Stimulated activated CD4-positive, alpha-beta T cell treated with anti-CD3 and anti-CD28 coated beads, Interleukin-4, amount 100 ng/mL, for 24 hours (primary cell): Measurements from ENCODE around the gene MRPS15.
"Not testable (repeated sequence)": the region's sequence is repeated elsewhere in the genome, so short reads cannot be mapped to it uniquely, and the experiment has no call there.

Experiments used
- DNase-seq: peaks from one replicate; pipeline ENCODE4 v3.0.0-alpha.2; 2020

Gene MRPS15

GRCh38 chr1:36482724-36483388 lies 18.7 kb upstream of the MRPS15 start, which contains the start of gene CSF3R:
CSF3R (minus strand) TSS chr1:36482913; CDS start chr1:36479496, 3,417 bp downstream.
- no peak for DNase-seq

DNA sequence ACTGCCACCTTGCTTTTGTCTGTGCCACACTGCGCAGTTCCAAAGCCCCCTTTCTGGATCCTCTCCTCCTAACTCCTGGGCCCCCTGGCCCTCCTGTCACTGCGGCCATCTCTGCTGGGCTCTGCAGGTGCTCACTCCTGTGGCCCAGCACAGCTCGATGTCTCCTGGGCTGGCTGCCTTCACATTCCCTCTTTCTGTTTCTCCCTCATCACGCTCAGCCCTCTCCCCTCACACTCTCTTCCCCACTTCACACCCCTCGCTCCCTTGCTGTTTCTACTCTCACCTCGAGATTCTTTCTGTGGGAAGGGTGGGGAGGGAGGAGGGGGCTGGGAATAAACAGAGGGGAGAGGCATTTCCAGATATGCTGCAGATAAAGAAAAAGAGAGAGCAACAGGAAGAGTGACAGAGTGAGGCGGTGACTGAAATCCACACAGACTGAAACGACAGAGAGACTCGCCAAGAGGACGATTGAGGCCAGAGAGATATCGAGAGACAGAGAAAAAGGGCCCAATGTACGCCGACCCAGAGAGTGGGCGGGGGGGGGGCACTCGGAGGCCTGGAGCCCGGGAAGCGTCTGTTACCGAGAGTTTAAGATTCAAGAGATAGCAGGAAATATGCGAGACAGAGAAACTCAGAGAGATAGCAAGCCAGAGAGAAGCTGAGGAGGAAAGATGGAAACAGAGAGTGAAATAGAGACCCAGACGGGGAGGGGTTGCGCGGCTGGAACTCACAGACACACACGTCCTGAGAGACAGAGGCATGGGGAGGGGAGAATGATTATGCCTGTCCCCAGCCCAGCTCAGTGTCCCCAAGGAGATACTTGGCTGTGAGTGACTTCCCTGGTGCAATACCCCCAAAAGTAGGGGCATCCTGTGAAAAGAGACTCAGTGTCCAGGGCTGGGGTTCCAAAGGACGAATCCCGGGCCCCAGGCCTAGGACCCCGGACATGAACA lies 17.9 kb upstream of the MRPS15 start:
- no peak for DNase-seq

DNA sequence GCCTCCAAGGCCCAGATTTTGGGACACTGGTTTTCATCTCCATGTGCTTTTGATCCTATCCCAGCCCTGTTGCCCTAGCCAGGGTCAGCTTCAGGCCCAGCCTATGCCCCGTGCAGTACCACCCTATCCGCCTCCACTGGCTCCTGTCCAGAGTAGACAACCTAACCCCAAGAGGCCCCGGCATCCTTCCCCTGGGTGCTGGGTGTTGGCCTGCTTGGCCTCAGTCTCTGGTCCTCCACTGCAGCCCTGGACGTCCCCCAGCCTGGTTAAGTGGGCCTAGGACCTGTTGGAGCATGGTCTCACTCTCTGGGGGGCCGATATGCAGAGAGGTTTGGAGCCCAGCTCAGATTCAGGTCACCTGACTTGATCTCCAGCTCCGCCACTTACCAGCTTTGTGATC lies 16.9 kb upstream of the MRPS15 start:
- DNase-seq: no peak

GRCh38 chr1:36480161-36480560 lies 16.0 kb upstream of the MRPS15 start:
- DNase-seq: no peak

GRCh38 chr1:36479505-36480051 lies 15.4 kb upstream of the MRPS15 start:
- no peak for DNase-seq

- not testable (repeated sequence) for DNase-seq
Observed at GRCh38 chr1:36477615-36478014, 13.4 kb upstream of the MRPS15 start.

GRCh38 chr1:36476945-36477344 lies 12.8 kb upstream of the MRPS15 start:
- no peak for DNase-seq

- no peak for DNase-seq
Observed at GRCh38 chr1:36475910-36476604, 11.9 kb upstream of the MRPS15 start.

DNA sequence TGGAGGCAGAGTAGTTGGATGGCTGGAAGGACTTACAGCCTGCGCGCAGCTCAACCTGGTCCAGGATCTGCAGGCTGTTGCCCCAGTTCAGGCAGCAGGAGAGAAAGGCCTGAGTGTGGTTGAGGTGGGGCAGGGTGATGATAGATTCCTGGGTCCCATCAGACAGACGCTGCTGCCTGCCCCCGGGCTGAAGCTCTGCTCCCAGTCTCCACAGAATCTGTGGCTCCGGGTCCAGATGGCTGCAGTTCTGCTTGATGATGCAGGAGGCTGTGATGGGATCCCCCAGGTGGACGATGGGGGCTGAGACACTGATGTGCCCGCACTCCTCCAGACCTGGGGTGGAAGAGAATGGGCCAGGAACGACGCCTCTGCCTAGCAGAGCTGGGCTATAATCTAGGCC lies 11.2 kb upstream of the MRPS15 start:
- DNase-seq: no peak

- no peak for DNase-seq
Observed at GRCh38 chr1:36472656-36473055, 8.5 kb upstream of the MRPS15 start.

GRCh38 chr1:36471830-36472641 lies 7.9 kb upstream of the MRPS15 start:
- DNase-seq: no peak

DNA sequence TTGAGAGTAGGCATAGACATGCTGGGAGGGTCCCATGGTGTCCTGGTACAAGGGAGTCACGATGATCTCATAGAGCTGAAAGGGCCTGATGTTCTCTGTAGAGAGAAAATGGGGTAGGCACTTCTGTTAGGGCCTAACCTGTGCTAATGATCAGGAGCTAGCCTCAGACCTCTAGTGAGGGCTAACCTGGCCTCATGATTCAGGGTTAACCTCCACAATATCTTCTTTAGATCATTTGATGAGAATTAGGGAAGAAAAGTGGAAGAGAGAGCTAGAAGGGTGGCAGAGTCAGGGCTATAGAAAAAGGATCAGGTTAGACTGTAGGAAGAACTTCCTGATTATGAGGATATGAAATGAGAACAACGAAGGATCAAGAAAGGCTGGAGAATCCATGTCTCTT lies 5.0 kb upstream of the MRPS15 start:
- DNase-seq: no peak

- no peak for DNase-seq
Observed at GRCh38 chr1:36467700-36468455, 3.7 kb upstream of the MRPS15 start.

GRCh38 chr1:36467027-36467410 lies 2.8 kb upstream of the MRPS15 start:
- DNase-seq: no peak

GRCh38 chr1:36466370-36467026 lies 2.3 kb upstream of the MRPS15 start:
- DNase-seq: no peak

DNA sequence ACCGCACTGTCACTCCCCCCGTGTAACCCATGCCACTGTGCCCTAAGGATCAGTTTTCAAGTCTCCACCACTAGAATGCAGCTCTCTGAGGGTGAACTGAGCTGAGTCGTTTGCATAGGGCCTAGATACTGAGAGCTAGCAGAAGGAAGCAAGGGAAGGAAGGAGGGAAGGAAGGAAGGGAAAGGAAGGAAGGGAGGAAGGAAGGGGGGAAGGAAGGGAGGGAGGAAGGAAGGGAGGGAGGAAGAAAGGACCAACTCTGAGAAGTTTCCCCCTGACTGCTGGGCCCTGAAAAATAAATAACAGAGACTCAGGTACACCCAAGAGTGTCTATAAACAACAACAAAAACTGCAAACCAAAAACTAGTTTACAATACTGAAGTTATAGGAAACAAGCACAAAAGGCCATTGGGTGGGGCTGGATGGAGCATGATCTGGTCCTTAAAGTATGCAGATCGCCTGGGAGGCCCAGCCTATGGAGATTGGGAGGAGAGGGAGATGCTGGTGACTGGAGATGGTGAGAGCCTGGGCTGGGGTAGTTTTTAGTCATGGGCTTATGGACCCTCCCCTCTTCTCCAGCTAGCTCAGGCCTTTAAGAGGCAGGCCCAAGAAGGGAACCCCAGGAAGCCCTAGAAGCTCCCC lies 1.7 kb upstream of the MRPS15 start:
- DNase-seq: no peak

DNA sequence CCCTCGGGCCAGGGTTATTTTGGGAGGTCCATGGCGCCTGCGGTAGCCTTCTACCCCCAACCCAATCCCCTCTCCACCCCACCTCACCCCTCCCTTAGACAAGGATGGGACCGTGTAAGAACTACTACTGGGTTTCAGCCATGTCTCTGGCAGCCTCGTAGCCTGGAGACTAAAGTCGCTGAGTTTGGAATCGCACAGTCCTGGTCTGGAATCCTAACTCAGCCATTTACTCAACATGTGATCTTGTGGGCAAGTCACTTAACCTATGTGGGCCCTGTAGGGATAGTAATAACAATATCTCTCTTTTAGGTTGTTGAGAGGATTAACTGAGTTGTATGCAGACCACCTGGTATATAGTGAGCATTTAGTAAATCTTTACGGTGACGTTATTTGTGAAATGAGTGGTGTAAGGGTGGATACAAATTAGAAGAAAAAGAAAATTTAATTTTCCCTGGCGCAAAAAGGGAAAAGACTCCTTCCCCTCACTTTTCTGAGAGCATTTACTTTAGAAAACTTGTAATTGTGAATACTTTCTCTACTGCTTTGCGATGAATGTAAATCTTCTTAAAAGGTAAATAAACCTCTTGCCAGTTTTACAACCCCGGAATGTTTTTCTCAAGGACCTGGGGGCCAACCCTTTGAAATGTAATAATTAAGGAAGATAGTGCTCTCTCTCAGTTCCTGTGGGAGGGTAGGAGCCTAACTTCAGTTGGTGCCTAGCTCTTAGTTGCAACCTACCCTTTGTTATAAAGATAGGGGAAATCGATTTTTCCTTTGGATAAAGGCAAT lies 615 bp upstream of the MRPS15 start:
- no peak for DNase-seq

- DNase-seq: no peak
Observed at GRCh38 chr1:36463463-36463802, 751 bp downstream of the MRPS15 start.

DNA sequence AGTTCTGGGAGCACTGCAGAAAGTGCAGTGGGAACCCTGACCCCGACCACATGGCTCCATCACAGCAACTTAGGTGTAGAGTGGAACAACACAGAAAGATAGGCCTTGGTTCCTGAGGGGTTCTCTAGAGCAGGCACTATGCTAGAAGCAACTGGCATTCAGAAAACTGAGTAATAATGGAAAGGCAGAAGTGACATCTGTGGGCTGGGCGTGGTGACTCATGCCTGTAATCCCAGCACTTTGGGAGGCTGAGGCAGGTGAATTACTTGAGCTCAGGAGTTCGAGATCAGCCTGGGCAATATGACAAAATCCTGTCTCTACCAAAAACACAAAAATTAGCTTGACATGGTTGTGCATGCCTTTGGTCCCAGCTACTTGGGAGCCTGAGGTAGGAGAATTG lies 5.3 kb downstream of the MRPS15 start:
- peak; percentile 63 for DNase-seq

DNA sequence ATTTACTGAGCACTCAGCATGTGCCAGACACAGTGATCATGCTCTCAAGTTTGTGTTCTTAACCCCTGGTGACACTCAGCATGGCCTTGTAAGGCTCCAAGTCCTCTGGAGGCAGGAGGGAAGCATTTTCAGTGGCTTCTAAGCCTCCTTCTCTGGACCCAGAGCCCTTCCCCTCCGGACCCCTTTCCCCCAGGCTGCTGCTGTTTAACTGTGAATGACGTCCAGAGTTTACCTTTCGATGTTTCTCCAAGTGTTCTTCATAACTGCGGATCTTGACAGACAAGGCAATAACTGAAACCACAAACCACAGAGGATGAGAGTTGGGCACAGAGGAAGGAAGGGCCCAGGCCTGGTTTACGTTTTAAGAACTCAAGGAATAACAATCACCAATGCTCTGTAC lies 6.5 kb downstream of the MRPS15 start:
- DNase-seq: no peak
